Stimulated activated CD4-positive, alpha-beta T cell treated with anti-CD3 and anti-CD28 coated beads, Interleukin-1b, Interleukin-23, amount 100 ng/mL, for 48 hours (primary cell): Measurements from ENCODE around the gene BPIFB2.
"Not testable (repeated sequence)": the region's sequence is repeated elsewhere in the genome, so short reads cannot be mapped to it uniquely, and the experiment has no call there.

Experiments used
- DNase-seq: peaks from one replicate; pipeline ENCODE4 v3.0.0-alpha.2; 2020

The BPIFB2 gene

DNA sequence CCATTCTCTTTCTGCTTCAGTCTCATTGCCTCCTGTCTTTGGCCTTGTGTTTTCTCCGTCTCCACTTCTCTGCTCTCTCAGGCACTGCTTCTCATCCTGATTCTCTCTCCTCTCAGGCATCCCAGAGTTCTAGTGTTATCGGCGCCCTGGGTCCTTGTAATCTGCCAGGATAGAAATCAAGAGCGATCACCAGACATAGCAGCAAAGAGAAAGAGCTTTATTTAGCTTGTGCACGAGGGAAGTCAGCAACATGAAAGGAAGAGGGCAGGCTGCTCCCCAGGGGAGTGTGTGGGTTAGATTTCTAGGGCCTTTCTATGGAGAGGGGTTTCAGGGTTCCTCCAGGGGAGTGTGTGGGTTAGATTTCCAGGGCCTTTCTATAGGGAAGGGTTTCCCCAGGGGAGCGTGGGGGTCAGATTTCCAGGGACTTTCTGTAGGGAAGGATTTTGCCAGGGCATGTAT is 35.8 kb upstream of the BPIFB2 start:
- DNase-seq: no peak

DNA sequence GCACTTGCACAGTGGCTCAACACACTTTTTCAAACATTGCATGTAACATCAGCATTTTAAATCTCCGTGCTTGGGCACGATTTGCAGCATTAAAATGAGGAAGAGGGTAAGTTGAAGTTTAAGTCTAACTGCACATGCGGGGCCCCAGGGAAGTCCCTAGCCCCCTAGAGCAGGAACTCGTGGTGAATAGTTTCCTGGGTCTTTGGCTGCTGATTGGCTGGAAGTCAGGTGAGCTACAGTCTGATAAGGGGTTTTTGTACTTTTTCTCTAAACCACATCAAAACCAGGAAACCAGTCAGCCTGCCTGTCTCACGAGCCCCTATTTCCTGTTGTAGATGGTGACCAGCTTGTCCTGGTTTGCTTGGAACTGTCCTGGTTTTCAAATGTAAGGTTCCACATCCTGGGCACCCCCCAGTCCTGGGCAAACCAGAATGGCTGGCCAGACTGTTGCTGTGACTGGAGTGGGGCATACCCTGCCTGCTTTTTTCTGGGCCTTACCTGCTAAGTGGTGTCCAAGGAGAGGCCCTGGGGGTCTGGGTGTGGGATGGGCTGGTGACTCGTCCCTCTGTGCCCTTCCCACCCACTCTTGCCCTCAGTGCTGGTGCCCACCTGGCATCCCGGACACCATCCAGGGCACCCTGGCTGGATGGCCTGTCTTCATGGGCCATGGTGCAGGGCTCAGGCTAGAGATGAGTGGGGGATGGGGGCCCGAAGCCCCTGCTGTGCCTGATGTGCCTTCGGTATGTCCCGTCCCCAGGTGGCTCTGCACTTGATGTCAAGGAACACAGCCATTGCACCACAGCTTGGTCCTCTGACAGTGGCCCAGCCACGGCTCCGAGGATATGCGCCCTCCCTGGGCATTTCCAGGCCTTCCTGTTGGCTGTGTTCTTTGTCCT is 35.1 kb upstream of the BPIFB2 start:
- peak; percentile 85 for DNase-seq

DNA sequence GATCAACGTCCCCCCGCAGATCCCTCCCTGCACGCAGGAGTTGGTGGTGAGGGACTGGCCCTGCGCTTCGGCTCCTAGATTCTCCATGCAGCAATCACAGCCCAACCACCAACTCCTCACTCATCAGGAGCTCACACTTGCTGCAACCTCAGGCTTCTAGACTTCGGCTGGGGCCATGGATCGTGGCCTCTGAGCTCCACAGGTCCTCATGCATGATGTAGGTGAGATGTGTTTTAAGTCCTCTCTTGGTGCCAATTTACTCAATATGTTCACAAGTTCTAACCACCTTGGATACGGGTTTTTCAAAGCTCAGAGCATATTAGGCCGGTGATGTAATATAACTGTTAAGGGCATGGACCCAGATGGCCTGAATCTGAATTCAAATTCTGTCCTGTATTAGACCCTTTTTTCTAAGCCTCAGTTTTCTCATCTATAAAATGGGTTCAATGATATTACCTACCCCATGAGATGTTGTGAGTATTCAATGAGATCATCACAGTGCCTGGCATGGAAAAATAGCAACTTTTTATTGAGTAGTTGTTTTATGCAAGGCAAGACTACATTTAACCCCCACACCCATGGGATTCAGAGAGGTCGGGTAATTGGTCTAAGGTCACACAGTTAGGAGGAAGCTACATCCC is 34.3 kb upstream of the BPIFB2 start:
- DNase-seq: no peak

DNA sequence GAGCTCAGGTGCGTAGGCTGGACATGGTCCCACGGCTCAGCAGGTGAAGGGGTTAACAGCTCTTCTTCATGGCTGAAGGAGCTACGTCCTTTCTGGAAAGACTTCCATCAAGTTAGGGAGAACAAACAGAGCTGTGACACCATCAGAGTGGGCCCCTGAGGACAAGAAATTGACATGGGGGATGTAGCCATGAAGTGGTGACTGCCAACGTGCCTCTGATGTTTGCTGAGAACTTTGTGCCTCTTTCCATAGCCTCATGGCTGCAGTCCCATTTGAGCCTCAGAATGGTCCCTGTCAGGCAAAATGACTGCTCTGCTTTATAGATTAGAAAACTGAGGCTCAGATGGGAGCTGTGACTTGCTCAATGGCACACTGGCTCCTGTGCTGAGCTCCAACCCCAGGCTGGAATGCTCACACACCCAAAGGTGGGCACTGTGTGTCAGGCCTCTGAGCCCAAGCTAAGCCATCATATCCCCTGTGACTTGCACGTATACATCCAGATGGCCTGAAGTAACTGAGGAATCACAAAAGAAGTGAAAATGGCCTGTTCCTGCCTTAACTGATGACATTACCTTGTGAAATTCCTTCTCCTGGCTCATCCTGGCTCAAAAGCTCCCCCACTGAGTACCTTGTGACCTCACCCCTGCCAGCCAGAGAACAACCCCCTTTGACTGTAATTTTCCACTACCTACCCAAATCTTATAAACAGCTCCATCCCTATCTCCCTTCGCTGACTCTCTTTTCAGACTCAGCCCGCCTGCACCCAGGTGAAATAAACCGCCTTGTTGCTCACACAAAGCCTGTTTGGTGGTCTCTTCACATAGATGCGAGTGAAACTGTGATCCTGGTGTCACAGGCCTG is 33.1 kb upstream of the BPIFB2 start:
- not testable (repeated sequence) for DNase-seq

DNA sequence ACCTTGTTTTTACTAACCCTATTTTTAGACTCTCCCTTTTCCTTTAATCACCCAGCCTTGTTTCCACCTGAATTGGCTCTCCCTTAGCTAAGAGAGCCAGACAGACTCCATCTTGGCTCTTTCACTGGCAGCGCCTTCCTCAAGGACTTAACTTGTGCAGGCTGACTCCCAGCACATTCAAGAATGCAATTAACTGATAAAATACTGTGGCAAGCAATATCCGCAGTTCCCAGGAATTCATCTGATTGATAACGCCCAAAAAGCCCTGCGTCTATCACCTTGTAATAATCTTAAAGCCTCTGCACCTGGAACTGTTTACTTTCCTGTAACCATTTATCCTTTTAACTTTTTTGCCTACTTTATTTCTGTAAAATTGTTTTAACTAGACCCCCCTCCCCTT is 32.4 kb upstream of the BPIFB2 start:
- DNase-seq: not testable (repeated sequence)

DNA sequence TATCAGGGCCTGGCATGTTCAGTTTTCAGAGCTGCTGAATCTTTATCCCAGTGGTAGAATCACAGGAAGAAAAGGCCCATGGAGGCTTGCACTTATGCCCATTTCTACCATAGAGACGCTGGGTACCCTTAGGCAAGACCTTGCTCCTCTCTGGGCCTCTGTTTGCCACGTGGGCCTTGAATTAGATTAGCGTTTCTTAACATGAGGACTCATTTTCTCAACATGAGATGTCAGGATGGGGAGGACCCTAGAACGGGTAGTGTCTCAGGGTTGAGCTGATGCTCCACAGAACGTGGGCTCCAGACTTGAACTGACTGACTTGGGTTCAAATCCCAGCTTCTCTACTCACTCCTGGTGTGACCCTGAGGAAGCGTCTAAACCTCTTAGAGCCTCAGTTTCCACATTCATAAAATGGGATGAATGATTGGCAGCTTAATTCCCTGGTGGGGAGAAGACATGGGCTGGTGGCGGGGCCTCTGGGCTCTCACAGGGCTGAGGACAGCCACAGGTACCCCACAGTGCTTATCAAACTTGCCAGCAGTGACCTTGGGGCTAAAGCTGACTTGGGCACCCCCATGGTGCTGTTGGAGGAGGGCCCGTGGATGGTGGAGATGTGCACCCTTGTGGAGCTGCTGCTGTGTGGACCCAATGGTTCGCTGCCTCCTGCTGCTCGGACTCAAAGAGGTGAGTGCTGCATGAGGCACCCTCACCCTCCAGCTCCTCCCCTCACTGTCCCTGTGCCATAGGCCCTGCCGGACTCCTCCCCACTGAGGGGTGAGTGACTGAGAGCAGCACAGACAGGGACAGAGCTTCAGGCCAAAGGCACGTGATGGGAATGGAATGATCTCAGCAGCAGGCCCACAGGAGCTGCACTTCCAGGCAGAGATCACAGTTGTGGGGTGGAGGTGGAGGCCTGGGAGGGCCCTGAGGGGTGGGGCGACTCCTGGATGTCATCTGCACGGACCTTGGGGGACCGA is 31.5 kb upstream of the BPIFB2 start:
- DNase-seq: no peak

DNA sequence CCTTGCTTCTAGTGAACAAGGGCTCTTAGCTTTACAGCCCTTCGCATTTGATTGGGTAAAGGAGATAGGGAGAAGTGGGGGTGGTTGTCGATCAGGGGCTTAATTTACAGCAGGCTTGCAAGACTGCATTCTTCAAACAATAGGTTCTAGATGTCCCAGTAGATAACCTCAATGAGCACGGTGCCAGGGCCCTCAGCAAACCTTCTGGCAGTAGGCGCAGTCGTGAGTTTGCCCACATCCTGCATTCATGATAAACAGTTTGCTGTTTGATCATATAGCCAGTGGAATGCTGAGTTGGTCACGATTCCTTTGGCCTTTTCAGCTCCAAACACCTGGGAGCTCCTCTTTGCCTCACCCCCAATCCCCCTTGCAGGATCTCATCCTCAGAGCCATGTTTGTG is 30.8 kb upstream of the BPIFB2 start:
- no peak for DNase-seq

DNA sequence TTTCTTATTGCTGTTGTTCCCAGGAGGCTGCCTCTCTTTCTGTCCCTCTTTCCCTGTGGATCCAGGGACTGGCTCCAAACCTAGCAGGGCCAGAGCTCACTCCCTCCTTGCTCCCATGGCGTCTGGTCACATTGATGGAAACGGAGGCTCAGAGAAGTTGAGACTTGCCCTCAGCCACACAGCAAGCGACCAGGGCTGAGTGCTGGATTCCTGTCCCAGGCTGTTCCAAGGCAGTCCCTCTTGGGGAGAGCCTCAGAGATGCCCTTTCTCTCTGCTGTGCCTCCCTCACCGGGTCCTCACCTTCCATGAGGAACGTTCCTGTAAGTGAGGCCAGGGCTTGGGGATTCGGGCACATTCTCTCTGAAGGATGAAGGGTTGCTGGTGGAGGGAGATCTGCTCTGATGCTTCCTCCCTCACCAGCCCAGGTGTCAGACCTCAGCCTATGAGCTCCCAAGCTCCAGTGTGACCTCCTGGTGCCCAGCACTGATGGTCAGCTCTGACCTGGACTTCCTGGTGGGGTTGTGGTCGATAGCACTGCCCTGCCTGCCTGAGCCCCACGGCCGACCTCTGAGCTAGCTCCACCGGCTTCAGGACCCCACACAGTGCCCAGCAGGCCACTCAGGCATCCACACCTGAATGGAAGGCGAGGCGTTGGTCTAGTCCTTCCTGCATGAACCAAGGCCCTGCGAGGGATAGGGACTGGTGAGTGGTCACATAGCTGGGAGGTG is 30.1 kb upstream of the BPIFB2 start:
- DNase-seq: no peak

DNA sequence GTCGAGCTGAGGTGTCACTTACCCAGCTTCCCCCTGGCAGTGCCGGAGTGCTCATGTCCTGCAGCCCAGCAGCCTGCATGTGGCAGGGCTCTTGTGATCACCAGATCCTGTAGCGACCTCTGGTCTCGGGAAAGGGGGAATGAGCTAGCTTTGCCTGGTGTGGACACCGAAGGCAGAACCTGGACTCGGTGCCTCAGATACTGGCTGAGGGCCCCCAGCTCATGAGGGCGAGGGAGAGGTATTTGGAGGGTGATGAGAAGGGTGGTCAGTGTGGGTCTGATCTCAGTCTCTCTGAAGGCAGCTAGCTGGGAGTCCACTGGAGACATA is 29.5 kb upstream of the BPIFB2 start:
- DNase-seq: no peak

DNA sequence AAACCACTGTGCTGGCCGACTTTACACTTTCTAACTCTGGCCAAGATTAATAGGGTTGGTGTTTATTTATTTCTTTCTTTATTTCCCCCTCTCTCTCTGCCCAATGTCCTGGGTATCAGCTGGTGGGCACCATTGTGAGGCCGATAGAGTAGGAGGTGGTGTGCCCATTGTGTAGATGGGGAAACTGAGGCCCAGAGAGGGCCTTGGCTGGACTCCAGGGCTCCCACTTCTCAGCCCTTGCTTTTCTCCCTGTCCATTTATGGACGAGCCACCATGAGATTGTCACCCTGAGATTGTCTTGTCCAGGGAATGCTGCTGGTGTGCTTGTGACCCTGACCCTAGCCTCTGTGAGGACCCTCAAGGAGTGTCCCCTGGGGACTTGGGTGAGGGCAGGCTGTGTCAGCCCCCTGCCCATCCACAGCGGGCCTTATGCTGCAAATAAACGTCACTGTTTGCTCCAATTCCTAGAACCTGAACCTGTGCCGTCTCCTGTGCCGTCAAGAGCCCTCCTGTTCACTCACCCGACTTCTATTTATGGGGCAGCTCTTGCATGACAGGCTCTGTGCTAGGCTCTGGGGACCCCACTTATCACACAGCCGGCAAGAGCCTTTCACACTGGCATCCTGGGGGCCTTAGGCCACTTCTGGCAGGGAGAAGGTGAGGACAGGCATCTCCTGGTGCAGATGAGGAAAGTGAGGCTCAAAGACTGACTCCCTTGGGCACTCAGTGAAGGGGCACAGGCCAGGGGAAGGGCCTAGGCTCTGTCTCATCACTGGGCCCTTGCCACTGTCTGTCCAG is 28.1 kb upstream of the BPIFB2 start:
- no peak for DNase-seq

DNA sequence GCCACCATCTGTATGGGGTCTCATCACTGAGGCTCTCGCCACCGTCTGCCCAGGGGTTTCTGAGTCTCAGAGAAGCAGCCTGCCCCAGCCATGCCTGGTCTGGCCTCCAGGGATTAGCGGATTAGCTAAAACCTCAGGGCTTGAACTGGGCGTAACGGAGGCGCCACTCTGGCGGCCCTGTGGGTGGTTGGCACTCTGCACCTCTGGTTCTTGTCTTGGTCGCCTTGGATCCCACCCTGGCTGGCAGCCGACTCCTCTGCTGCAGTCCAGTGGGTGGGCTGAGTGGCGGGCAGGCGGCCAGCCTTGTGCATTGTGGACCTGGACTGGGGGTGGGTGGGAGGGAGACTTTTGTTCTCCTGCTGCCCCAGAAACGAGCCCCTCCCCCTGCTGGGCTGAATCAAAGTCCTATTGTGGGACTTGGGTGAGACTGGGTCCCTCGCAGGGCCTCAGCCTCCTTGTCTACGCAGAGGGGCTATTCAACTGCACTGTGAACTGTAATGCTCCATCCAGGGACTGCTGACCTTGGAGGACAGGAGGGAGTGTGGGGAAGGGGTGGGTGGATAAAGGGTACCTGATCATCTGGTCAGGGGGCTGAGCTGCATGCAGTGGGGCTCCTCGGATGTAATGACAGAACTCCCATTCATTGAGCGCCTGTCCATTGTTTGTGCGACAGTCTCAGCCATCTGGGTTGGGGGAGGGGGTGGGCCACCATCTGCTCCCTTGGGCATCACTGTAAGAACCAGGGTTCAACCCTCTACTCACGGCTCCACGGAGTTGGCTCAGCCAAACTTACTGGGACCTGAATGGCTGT is 27.2 kb upstream of the BPIFB2 start:
- DNase-seq: no peak

DNA sequence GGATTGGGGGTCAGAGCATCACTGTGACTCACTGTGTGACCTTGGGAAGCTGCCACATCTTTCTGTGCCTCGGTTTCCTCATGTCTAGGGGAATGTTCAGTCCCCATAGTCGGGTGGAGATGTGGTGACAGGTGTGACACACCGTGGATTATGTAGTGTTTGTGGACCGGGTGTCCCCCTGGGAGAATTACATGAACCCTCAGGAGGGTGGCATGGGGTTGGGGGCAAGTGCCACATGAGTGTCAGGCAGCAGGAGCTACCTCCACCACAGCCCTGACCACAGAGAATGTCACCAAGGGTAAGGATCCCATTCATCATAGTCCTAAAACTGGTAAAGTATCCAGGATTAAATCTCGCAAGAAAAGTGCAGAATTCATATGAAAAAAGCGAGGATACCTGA is 26.5 kb upstream of the BPIFB2 start:
- no peak for DNase-seq

DNA sequence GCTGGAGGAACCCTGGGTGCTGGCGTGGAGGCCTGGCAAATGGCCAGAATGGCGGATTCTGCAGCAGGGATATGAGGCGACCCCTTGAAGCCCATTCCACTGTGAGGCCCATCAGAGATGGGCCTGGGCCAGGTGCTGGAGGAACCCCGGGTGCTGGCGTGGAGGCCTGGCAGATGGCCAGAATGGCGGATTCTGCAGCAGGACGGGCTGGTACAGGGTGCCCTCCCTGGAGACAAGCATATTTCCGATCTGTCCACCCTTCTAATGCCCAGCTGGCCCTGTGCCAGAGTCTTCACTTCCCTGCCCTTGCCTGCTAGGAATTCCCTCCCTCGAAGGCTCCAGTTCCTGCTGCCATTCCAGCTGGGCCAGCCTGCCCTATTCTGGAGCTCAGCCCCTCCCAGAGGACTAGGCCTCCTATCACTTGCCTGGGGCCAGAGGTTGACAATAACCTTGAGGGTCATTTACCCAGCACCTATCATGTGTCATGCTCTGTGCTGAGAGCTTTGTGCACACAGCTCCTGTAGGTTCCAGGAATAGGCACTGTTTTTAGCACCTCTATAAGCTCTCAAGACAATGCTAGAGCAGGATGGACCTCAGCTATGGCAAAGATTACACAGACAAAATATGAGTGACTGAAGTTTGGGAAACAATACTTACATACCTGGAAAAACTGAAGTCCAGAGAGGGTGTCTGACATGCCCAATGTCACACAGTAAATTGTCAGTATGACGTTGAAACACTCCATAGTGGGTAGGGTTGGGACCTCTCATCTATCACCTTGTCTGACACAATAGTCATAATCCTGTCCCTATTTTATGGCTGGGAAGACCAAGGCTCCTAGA is 24.7 kb upstream of the BPIFB2 start:
- DNase-seq: no peak

DNA sequence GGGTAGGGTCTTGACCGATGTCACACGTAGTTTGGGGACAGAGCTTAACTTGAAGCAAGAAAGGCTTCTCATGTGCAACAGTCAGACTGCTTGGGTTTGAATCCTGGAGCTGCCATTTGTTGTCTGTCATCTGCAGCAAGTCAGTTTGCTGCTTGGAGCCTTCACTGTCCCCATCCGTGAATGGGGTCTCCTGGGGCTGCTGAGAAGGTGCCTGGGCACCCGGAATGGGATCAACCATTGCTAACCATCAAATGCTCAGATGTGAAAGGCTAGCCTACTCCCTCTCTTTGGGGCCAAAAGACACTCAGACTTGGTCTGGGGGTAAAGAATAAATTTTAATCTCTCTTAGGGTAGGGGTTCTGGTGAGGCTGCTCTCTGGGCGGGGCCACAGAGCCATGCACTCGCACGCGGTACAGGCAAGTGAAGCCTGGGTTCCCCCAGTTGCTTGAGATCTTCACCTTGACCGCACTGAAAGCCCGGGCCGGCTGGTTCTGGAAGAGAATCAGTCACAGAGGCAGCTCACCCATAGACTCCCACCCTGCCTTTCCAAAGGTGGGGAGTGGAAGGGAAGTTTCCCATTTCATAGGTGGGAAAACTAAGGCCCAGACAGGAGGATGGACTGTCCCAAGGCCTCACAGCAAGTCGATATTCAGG is 23.9 kb upstream of the BPIFB2 start:
- no peak for DNase-seq

DNA sequence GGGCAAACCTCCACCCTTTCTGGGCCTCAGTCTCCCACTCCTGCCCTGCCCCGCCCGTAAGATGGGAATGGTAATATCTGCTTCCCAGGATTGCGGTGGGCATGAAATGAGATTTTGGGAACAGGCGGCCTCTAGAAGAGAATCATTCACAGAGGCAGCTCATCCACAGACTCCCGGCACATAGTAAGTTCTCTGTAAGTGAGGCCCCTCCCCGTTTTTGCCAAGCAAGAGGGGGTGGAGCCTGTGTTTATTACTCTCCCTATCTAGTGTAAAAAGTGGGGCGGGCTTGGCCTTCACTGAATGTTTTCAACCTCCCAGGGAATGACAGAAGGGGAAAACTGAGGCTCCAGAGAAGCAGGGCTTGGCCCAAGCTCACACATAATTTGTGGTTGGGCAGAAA is 23.3 kb upstream of the BPIFB2 start:
- no peak for DNase-seq

DNA sequence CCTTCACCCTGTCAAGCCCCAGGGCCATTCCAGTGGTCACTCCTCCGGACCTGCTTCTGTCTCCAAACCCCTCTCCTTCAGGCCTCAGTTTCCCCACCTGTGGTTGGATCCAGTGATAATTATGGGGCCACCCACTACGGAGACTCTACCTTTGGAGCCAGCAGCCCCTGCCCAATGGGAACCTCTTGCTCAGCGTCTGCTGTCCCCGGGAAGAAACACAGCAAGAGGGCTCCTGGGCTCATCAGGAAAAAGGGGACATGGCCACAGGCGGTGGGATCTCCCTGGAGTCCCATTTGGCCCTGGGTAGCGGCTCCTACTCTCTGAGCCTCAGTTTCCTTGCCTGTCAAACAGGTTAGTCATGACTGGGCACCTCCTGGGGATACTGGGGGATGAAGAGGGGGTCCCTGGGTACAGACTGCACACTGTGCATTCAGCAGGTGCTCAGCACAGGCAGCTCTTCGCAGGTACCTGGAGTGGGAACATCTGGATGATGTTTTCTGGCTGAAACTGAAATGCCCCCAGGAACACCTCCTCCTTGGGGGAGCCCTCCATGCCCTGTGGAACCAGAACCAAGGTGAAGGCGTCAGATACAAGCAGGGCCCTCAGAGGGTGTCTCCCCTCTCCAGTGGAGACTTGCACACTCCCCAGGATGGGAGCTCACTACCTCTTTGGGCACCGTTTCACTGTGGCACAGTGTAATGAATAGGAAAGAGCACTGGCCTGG is 22.7 kb upstream of the BPIFB2 start:
- no peak for DNase-seq

DNA sequence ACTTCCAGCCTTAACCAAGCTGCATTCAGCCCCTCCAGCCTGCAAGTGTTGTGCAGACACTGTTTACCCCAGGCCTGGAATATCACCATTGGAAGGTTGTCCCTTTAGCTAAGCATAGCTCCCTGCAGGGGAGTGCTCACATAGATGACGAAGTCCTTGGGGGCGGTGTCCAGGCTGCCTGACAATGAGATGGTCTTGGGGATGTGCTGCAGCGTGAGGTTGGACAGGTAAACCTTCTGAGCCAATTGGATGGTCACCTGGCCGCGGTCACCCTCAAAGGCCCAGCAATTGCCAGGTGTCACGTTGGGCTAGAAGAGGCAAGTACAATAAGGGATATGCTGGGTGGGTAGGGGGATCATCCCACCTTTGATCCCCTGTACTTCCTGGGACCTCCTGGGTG is 21.9 kb upstream of the BPIFB2 start:
- no peak for DNase-seq
